Activated CD8-positive, alpha-beta memory T cell treated with anti-CD3 and anti-CD28 coated beads, Interleukin-2, amount 50 U/mL, for 4 hours (primary cell): Measurements from ENCODE around the gene SERPINE1.
A peak's percentile ranks its signal among the peaks of the same experiment; 100 is the strongest.
"Not testable (repeated sequence)": the region's sequence is repeated elsewhere in the genome, so short reads cannot be mapped to it uniquely, and the experiment has no call there.

Experiments
- DNase-seq: peaks from one replicate; pipeline ENCODE4 v3.0.0-alpha.2; 2020

SERPINE1 gene

DNA sequence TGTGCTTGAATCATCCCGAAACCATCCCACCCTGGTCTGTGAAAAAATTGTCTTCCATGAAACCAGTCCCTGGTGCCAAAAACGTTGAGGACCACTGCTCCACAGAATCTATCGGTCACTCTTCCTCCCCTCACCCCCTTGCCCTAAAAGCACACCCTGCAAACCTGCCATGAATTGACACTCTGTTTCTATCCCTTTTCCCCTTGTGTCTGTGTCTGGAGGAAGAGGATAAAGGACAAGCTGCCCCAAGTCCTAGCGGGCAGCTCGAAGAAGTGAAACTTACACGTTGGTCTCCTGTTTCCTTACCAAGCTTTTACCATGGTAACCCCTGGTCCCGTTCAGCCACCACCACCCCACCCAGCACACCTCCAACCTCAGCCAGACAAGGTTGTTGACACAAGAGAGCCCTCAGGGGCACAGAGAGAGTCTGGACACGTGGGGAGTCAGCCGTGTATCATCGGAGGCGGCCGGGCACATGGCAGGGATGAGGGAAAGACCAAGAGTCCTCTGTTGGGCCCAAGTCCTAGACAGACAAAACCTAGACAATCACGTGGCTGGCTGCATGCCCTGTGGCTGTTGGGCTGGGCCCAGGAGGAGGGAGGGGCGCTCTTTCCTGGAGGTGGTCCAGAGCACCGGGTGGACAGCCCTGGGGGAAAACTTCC, 784 bp upstream of the SERPINE1 start:
- DNase-seq: no peak

DNA sequence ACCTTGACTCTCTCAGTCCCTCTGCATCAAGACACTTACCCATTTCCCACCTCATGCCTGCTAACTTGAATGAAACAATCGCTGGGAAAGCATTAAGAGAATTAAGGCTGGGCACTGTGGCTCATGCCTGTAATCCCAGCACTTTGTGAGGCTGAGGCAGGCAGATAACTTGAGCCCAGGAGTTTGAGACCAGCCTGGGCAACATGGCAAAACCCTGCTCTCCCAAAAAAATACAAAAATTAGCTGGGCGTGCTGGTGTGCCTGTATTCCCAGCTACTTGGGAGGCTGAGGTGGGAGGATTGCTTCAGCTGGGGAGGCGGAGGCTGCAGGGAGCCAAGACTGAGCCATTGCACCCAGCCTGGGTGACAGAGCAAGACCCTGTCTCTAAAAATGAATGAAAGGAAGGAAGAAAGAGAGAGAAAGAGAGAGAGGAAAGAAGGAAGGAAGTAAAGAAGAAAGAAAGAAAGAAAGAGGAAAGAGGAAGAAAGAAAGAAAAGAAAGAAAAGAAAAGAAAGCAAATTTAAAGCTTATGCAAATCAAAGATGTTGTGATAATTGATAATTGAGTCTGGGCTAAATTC, 646 bp downstream of the SERPINE1 start:
- no peak for DNase-seq

DNA sequence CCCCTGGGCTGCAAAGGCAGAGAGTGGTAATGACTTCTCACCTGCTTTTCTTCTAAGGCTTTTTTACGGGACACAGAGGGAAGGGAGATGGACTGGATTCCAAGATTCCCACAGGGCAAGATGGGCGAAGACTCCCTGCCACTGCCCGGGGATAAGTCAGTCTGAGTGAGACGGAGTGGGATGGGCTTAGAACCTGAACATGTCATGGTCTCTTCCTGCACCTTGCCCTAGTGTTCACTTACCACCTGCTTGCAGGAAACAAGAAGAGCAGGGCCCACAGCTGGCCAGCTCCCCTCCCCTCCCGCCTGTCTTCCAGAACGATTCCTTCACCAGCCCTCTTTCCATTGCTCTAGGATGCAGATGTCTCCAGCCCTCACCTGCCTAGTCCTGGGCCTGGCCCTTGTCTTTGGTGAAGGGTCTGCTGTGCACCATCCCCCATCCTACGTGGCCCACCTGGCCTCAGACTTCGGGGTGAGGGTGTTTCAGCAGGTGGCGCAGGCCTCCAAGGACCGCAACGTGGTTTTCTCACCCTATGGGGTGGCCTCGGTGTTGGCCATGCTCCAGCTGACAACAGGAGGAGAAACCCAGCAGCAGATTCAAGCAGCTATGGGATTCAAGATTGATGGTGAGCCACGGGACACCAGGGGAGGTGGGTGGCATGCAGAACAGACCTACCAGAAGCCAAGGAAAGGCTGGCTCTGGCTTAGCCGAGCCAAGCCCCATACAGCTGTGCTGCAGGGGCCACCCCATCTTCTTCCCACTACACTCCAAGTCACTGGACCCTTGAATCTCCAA, 1.3 kb downstream of the SERPINE1 start:
- no peak for DNase-seq

DNA sequence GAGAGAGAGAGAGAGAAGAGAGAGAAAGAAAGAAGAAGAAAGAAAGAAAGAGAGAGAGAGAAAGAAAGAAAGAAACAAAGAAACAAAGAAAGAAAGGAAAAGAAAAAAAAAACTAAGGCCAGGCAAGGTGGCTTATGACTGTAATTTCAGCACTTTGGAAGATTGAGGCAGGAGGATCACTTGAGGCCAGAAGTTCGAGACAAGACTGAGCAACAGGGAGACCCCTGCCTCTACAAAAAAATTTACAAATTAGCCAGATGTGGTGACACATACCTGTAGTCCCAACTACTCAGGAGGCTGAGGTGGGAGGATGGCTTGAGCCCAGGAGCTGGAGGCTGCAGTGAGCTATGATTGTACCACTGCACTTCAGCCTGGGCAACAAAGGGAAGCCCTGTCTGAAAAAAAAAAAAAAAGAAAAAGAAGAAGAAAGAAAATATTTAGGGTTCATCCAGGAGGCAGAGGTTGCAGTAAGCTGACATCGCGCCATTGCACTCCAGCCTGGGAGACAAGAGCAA, 2.8 kb downstream of the SERPINE1 start:
- DNase-seq: no peak

DNA sequence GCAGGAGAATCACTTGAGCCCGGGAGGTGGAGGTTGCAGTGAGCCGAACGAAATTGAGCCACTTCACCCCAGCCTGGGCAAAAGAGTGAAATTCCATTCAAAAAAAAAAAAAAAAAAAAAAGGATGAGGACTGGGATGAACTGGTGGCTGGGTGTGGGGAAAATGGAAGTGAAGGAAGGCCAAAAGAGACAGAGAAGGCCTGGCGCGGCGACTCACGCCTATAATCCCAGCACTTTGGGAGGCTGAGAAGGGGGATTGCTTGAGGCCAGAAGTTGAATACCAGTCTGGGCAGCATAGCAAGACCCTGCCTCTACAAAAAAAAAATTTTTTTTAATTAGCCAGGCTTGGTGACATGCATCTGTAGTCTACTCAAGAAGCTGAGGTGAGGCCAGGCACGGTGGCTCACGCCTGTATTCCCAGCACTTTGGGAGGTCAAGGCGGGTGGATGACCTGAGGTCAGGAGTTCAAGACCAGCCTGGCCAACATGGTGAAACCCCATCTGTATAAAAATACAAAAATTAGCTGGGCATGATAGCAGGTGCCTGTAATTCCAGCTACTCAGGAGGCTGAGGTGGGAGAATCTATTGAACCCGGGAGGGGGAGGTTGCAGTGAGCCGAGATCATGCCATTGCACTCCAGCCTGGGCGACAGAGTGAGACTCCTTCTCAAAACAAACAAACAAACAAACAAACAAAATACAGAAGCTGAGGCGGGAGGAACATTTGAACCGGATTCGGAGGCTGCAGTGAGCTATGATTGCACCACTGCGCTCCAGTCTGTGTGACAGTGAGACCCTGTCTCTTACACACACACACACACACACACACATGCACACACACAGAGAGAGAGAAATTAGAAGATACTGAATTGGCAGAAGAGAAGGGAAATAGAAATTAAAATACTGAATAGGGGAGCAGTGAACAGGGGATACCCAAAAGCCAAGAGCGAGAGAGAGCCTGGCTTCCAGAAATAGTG, 6.0 kb downstream of the SERPINE1 start:
- DNase-seq: not testable (repeated sequence)

DNA sequence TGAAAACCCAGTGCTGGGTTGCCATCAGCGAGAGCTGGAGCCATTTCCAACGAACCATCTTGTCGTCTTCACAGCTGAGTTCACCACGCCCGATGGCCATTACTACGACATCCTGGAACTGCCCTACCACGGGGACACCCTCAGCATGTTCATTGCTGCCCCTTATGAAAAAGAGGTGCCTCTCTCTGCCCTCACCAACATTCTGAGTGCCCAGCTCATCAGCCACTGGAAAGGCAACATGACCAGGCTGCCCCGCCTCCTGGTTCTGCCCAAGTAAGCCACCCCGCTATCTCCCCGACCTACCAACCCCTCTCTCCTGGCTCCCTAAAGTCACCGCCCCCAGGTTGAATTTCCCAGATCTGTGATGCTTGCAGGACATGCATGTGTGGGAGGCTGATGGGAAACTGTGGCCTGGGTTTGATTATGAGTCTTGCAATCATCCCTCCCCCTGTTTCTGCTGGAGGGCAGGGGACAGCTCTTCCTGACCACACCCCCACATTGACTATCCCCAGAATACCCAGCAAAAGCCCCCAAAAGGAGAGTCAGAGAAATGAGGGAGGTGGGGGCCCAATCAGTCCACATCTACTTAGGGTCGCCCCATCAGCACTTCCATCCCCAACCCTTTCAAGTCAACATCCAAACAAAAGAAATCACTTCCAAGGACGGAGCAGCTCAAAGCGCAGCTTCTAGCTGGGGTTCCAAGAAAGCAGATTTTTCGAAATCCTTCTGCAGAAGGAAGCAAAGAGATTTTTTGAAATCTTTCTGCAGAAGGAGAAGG, 6.9 kb downstream of the SERPINE1 start:
- no peak for DNase-seq

DNA sequence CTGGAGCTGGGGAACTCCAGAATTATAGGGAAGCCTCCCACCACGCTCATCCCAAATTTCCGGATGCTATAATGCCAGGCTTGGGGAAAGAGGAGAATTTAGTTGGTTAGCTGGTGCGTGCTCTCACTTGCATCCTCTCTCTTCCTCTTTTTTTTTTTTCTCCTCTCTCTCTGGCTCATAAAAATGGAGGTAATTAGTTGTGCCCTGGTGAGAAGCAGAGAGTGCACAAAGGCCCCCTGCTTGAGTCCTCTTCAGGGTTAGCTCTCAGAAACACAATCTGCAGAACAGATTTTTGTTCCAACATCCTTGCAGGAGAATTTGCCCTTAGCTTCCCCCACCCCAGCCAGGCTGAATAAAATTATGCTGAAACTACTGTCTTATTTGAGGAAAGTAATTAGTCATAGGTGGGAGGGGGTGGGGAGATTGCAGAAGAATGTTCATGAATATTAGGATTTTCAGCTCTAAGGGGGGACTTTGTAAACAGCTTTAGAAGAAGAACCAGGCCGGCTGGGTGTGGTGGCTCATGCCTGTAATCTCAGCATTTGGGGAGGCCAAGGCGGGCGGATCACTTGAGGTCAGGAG, 7.6 kb downstream of the SERPINE1 start:
- DNase-seq: no peak

DNA sequence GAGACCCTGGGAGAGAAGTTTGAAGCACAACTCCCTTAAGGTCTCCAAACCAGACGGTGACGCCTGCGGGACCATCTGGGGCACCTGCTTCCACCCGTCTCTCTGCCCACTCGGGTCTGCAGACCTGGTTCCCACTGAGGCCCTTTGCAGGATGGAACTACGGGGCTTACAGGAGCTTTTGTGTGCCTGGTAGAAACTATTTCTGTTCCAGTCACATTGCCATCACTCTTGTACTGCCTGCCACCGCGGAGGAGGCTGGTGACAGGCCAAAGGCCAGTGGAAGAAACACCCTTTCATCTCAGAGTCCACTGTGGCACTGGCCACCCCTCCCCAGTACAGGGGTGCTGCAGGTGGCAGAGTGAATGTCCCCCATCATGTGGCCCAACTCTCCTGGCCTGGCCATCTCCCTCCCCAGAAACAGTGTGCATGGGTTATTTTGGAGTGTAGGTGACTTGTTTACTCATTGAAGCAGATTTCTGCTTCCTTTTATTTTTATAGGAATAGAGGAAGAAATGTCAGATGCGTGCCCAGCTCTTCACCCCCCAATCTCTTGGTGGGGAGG, 10.8 kb downstream of the SERPINE1 start:
- DNase-seq: no peak

DNA sequence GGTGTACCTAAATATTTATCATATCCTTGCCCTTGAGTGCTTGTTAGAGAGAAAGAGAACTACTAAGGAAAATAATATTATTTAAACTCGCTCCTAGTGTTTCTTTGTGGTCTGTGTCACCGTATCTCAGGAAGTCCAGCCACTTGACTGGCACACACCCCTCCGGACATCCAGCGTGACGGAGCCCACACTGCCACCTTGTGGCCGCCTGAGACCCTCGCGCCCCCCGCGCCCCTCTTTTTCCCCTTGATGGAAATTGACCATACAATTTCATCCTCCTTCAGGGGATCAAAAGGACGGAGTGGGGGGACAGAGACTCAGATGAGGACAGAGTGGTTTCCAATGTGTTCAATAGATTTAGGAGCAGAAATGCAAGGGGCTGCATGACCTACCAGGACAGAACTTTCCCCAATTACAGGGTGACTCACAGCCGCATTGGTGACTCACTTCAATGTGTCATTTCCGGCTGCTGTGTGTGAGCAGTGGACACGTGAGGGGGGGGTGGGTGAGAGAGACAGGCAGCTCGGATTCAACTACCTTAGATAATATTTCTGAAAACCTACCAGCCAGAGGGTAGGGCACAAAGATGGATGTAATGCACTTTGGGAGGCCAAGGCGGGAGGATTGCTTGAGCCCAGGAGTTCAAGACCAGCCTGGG, 11.4 kb downstream of the SERPINE1 start:
- peak; percentile 87 for DNase-seq

DNA sequence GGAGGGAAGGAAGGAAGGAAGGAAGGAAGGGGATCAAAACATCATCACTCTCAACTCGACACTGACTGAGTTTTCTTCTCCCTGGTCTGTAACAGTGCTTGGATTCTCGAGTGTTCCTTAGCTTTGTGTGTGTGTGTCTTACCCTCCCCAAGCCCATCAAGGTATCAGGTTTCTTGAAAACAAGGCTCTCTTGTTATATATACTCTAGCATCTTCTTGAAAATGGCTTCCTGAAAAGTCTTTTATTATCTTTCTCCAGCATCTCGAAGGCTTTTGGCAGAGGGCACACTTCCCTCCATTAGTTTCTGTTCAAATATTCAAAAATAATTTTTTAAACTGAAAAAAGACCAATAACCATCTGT, 13.4 kb downstream of the SERPINE1 start:
- no peak for DNase-seq

DNA sequence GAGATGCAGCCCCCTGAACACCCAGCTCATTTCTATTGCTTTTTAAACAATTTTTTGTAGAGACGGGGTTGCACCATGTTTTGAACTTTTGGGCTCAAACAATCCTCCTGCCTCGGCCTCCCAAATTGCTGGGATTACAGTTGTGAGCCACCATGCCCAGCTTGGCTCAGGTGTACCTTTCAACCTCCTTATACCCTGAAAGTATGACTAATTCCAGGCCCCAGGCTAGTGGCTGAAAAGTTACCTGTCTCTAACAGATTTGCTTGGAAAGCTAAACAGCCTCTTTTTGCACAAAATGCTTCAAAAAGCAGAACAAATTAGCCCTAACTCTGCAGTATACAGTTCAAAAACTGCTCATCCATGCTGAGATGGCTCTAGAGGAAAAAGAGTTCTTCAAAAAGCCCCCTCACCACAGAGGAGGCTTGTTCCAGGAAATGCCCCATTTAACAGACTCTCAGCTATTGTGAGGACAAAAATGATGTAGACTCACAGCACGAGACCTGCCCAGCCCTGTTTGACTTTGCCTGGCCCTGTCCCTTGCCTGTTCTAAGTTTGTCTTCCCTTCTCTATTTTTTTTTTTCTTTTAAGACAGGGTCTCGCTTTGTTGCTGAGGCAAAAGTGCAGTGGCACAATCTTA, 14.0 kb downstream of the SERPINE1 start:
- no peak for DNase-seq

DNA sequence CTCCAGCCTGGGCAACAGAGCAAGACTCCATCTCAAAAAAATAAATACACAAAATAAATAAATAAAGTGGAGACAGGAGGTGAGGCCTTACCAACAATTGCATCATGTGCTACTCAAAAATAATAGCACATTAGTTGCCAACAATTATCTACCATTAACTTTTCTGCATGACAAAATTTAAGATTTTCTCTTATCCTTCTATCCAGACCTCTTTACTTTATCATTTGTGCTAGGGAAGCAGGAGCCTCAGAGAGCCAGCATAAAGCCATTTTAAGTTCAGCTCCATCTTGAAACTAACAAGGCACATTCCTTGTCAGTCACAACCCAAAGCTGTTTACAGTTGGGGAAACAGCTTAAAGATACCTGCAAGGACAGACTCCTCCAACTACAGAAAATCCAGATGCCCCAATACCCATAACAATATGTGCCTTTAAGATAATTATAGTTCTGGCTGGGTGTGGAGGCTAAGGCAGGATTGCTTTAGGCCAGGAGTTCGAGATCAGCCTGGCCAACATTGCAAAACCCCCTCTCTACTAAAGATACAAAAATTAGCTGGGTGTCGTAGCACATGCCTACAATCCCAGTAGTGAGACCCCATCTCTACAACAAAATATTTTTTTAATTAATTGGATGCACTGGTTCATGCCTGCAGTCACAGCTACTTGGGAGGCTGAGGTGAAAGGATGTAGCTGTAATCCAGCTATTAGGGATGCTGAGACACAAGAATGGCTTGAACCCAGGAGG, 25.2 kb downstream of the SERPINE1 start:
- DNase-seq: no peak

DNA sequence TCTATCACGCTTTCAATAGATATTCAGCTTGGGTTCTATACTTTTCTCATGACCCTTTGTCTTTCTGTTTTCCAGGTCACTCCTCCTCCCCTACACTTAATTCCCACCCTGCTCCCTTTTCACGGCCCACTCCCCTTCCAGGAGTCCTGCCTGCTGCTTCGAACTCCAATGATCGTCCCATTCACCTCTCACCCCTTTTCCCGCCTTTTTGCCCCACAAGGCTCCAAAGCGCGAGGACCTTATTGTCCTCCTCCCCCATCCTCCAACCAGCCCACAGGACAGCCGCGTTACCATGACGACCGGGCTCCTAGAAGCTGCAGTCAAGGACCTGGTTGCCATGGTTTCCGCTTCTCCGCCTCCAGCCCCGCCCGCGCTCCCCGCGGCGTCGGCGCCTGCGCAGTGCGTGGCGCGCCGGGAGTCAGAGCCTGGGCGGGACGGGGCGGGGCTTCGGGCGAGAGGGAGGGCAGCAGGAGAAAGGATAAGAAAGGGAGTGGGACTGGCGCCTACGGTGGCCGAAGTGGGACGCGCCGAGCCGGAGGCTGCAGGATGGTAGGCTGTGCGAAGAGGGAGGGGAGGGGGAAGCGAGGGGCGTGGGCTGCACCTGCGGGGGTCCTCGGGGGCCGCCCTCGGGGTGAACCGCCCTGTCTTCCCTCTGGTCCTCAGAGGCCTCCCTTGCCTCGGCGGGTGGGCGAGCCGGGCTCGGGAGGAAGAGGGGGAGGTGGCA, 27.2 kb downstream of the SERPINE1 start, which contains the start of gene AP1S1:
AP1S1 (plus strand) TSS at position 508 of the 724 bp plus-strand sequence; CDS start at position 547, 39 bp downstream.
- DNase-seq: peak; percentile 88

DNA sequence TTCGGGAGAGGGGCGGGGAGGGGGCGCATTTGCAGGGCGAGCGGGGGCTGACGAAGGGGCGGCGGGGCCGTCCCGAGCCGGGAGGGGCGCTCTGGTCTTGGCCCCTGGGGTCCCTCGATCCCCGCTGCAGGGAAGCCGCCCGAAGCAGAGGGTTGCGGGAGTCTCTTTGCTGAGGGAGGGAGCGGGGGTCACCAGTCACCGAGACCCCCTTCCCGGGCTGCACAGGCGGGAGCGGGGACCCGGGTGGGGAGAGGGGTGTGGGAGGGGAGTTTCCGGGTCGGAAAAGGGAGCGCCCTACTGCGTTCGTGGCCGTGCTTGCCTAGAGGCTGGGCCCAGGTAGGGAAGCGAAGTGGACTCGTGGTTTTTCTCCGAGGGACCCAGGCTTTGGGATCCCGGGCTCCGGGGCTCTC, 27.8 kb downstream of the SERPINE1 start:
- DNase-seq: no peak

DNA sequence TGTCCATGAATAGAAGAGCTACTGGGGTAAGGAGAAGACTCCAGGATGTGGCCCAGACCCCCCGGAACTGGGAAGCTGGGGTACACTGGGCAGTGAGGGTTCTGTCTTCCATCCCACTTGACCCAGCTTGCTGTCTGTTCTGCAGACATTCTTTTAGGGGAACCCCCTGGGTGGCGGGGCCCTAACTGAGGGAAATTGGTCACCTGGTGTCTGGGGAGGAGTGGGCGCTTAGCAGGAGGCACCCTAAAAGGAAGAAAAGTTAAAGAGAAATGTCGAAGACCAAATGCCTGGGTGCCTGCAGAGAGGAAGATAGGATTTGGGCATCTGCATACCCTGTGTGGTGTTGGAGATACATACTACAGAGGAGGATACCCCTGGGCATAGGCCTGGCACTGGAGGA, 28.4 kb downstream of the SERPINE1 start:
- no peak for DNase-seq

DNA sequence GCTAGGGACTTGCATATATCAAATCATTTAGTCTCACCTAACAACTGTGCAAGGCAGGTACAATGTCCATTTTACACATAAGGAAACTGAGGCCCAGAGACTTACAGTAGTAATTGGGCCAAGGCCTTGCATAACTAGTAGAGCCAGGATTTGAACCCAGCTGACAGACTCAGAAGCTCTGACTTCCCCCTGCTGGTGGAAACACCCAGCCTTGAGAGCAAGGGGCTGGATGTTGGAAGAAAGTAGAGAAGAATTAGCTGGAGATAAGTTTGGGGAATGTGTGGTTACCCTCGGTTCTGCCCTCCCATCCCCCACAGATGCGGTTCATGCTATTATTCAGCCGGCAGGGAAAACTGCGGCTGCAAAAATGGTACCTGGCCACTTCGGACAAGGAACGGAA, 29.4 kb downstream of the SERPINE1 start:
- no peak for DNase-seq

DNA sequence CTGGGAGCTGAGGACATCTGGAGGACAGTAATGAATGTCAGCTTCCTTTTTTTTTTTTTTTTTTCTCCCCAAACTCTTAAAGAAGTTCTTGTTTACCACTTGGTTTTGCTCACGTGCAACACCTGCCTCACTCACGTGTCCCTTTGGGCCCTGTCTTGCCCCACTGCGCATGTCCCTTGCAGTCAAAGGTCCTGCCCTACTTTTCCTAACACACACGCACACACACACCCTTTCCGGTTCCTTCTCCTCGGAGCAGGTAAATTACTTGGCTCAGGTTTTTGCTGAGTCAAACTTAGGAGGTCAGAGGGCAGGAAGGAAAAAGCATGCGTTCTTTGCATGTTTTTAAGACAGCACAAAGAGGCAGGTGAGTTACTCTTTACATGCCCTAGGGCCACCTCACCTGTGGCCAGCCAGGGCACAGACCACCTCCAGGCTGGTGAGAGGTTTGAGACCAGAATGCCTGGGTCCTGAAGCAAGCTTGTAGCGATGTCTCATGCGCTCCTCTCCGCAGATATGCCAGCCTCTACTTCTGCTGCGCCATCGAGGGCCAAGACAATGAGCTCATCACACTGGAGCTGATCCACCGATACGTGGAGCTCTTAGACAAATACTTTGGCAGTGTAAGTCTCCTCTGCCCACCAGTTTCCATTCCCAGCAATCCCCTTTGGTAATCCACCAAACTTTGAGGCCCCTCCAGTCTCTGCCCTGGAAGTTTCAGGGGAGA, 30.1 kb downstream of the SERPINE1 start:
- no peak for DNase-seq
